ENCODE data around the gene TYW1B.
"Not testable (repeated sequence)": the region's sequence is repeated elsewhere in the genome, so short reads cannot be mapped to it uniquely, and the experiment has no call there.

- not testable (repeated sequence) for TF ChIP-seq CTCF (IDR thresholded peaks at IDR 0.05); ZFX (IDR thresholded peaks at IDR 0.05; ENCODE audit: borderline replicate concordance)
Observed at GRCh38 chr7:72584576-72584975, 243.4 kb downstream of the TYW1B start.

Data from 22Rv1 (cell line).